ENCODE results near the gene PPP2R5C.

Gene PPP2R5C

GRCh38 chr14:101972126-101972866 lies 210.8 kb downstream of the PPP2R5C start:
- no peak for DNase-seq

GRCh38 chr14:101973356-101973755 lies 211.8 kb downstream of the PPP2R5C start:
- no peak for DNase-seq

GRCh38 chr14:101975231-101975630 lies 213.7 kb downstream of the PPP2R5C start:
- no peak for DNase-seq

Measured in NCI-H2171 (cell line).